Transverse colon (tissue), 4 donors: ENCODE measurements around the gene NDNF. TPM values are rescaled to one million over a fixed set of nuclear protein-coding genes. Genes with fewer than 3 reads are reported as not detected.

Source experiments
- DNase-seq: peaks from one replicate; pipeline ENCODE4 v3.0.0-alpha.2; 2019
- H3K27ac ChIP-seq, 4 donors: fragments of 200-600 bp; sonication (generic); 2 replicates each; pipeline ENCODE4 v1.5.1; 2016 to 2018; ENCODE audit warnings: inconsistent platforms in 4 of 4
- H3K27me3 ChIP-seq: fragments of 200-600 bp; sonication (generic); 2 replicates; pipeline ENCODE4 v1.5.1; 2017; ENCODE audit warnings: inconsistent platforms
- H3K36me3 ChIP-seq, 4 donors: fragments of 200-600 bp; sonication (generic); 2 replicates each; pipeline ENCODE4 v1.5.1; 2017 to 2019; ENCODE audit warnings: inconsistent platforms in 4 of 4
- H3K4me1 ChIP-seq, 4 donors: fragments of 200-600 bp; sonication (generic); 2 replicates each; pipeline ENCODE4 v1.5.1; 2017 to 2020; ENCODE audit warnings: inconsistent platforms in 4 of 4
- H3K4me3 ChIP-seq, 4 donors: fragments of 200-600 bp; sonication (generic); 1 replicate in 1 of 4; 2 replicates in 3 of 4; pipeline versions ENCODE4 v1.5.1 to v1.6.1; 2017 to 2019; ENCODE audit warnings: inconsistent platforms in 4 of 4
- H3K9me3 ChIP-seq, 2 donors: fragments of 200-600 bp; sonication (generic); 2 replicates each; pipeline ENCODE4 v1.5.1; 2017 to 2019; ENCODE audit warnings: inconsistent platforms in 2 of 2
- CTCF ChIP-seq, 5 experiments: fragments of 200-600 bp in 3 of 5; fragments of 450-650 bp in 2 of 5; sonication (generic) in 3 of 5; IDR thresholded peaks; 1 replicate in 2 of 5; 2 replicates in 3 of 5; pipeline ENCODE4 v1.5.1; 2016 to 2017; ENCODE audit warnings: antibody characterized with exemption in 5 of 5, inconsistent platforms in 3 of 5, mild to moderate bottlenecking in 2 of 5, moderate library complexity in 1 of 5
- EP300 ChIP-seq: sonication (generic); formaldehyde crosslinking; IDR thresholded peaks from one replicate; pipeline ENCODE4 v1.6.1; 2017; ENCODE audit warnings: antibody characterized with exemption, low read depth
- POLR2A ChIP-seq: fragments of 450-650 bp; IDR thresholded peaks from one replicate; pipeline ENCODE4 v1.6.1; 2016; ENCODE audit warnings: antibody characterized with exemption, mild to moderate bottlenecking, moderate library complexity
- POLR2AphosphoS5 ChIP-seq, 3 donors: sonication (generic); formaldehyde crosslinking; IDR thresholded peaks; one replicate each; pipeline ENCODE4 v1.6.1; 2016; ENCODE audit warnings: antibody characterized with exemption in 3 of 3
- WGBS, 2 donors: methylation state at CpG; one replicate each; pipeline ENCODE4 v1.1.5; 2018; ENCODE audit warnings: low coverage in 1 of 2; 5-methylcytosine and 5-hydroxymethylcytosine counted together
- in situ Hi-C, 4 donors: fragments of 200-750 bp; cut with MboI; loops; one replicate each; pipeline versions ENCODE4 v1.15.0 to v1.15.1; 2017; ENCODE audit warnings: low sequenced_read_pairs in 3 of 4, low pct_ligation_motif_present in 1 of 4, low pct_unique_long_range_greater_than_20kb in 1 of 4
- intact Hi-C: fragments of 100-400 bp; cut with DNase I; formaldehyde crosslinking; loops from one replicate; pipeline ENCODE4 v1.15.1; 2023; ENCODE audit warnings: low total_unique reads
- total RNA-seq, 4 donors: library from RNA; depleted of rRNA; stranded (reverse); fragments of >200 nt; gene quantifications; one replicate each; pipeline ENCODE4 v1.1.0, GENCODE V29; 2016

The NDNF gene
- total RNA-seq, 4 donors from 2014 or later = 1.9 to 7.8 (median 4.8) TPM

DNA sequence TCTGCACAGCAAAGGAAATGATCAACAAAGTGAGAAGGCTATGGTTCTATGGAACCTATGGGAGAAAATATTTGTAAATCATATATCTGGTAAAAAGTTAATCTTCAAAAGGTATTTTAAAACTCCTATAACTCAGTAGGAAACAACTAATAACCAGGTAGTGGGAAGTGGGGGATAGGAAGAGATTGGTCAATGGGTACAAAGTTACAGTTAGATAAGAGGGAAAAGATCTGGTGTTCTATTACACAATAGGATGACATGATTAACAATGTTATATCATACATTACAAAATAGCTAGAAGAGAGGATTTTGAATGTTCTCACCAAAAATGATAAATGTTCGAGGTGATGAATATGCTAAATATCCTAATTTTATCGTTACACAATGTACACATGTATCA is 46.3 kb downstream of the NDNF start:
- Histone ChIP-seq H3K9me3 (no peaks in the 10 kb centered on the region), H3K4me1 (no peaks in the 10 kb centered on the region), H3K27ac (no peak overlapping the region), H3K4me3 (no peak overlapping the region), H3K27me3 (no peaks in the 10 kb centered on the region), H3K36me3 (no peaks in the 10 kb centered on the region)
- WGBS, 2 donors = 86 to 92% methylated on average over 2 of the region's 2 CpGs
- DNase-seq = no peak
- in situ Hi-C loops (no loop called here), intact Hi-C loops (no loop called here)
- TF ChIP-seq POLR2AphosphoS5 (IDR thresholded peaks at IDR 0.05) = no peak
- TF ChIP-seq EP300 = no peak
- TF ChIP-seq POLR2A = no peak
- no peak for TF ChIP-seq CTCF (IDR thresholded peaks at IDR 0.05)

DNA sequence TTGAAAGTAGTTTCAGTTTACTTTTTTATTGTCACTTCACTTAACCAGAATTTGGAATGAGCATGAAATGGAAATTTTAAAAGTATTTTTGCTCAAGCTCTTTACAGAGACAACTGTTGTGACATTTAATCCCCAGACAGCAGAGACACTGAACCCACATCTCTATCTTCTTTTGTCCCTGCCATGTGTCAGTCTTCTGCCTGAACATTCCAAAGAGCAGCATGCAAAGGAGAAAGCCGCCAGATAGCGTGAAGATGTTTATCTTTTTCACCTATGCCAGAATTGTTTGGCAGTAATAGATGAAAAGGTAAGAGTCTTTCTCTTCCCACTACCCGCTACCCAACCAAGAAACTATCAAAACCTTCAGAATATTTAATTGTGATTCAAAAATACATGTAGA is 46.8 kb downstream of the NDNF start:
- no peak for TF ChIP-seq EP300
- no peak for TF ChIP-seq POLR2AphosphoS5 (IDR thresholded peaks at IDR 0.05)
- no peak for TF ChIP-seq CTCF (IDR thresholded peaks at IDR 0.05)
- no peak for TF ChIP-seq POLR2A
- intact Hi-C loops = no loop called here
- in situ Hi-C loops = no loop called here
- H3K36me3 ChIP-seq = no peaks in the 10 kb centered on the region
- WGBS, 2 donors = 78 to 83% methylated on average over 3 of the region's 3 CpGs
- no peaks in the 10 kb centered on the region for H3K27me3 ChIP-seq
- no peaks in the 10 kb centered on the region for H3K4me1 ChIP-seq
- no peak for DNase-seq
- no peak overlapping the region for H3K27ac ChIP-seq
- no peak overlapping the region for H3K4me3 ChIP-seq
- H3K9me3 ChIP-seq = no peaks in the 10 kb centered on the region

DNA sequence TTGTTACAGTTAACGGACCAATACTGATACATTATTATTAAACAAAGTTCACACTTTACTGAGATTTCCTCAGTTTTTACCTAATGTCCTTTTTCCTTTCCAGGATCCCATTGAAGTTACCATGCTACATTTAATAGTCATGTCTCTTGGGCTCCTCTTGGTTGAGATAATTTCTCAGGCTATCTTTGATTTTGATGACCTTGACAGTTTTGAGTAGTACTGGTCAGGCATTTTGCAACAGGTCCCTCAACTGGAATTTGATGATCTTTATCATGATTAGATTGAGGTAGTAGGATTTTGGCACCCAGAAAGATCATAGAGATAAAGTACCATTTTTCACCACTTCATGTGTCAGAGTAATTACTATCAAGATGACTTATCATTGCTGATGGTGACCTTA is 53.8 kb downstream of the NDNF start:
- Histone ChIP-seq H3K4me1 (no peaks in the 10 kb centered on the region), H3K36me3 (no peaks in the 10 kb centered on the region), H3K27me3 (no peaks in the 10 kb centered on the region), H3K9me3 (no peaks in the 10 kb centered on the region), H3K27ac (no peak overlapping the region), H3K4me3 (no peak overlapping the region)
- no peak for TF ChIP-seq EP300
- no peak for TF ChIP-seq CTCF (IDR thresholded peaks at IDR 0.05)
- TF ChIP-seq POLR2A = no peak
- DNase-seq = no peak
- intact Hi-C loops = no loop called here
- in situ Hi-C loops = no loop called here
- WGBS, 2 donors = 95 to 98% methylated on average over 1 of the region's 1 CpG

DNA sequence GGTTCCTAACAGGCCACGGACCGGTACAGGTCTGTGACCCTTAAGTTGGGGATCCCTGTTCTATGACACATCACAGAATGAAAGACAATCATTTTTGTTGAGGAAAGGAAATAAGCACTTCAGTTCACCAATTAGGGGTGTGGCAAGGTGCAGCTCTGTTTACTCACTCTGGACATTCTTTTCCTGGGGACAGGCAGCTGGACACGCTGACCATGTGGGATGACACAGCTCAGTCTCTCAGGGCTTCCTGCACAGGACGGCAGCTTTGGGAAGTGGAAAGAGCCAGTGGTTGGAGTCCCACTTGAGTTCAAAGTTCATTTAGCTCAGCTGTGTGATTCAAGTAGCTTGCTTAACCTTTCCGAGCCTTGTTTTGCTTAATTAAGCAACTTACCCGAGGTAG is 55.7 kb downstream of the NDNF start:
- H3K4me1 ChIP-seq = no peaks in the 10 kb centered on the region
- WGBS, 2 donors = 43 to 64% methylated on average over 1 to 6 of the region's 6 CpGs
- no peak for DNase-seq
- H3K27ac ChIP-seq = no peak overlapping the region
- intact Hi-C loops = no loop called here
- no peaks in the 10 kb centered on the region for H3K36me3 ChIP-seq
- in situ Hi-C loops = no loop called here
- TF ChIP-seq CTCF (IDR thresholded peaks at IDR 0.05) = no peak
- TF ChIP-seq POLR2AphosphoS5 (IDR thresholded peaks at IDR 0.05) = no peak
- TF ChIP-seq EP300 = no peak
- no peak for TF ChIP-seq POLR2A
- no peak overlapping the region for H3K4me3 ChIP-seq
- H3K27me3 ChIP-seq = no peaks in the 10 kb centered on the region
- H3K9me3 ChIP-seq = no peaks in the 10 kb centered on the region
